Suppressor macrophage treated with lipopolysaccharide for 4 hours (primary cell): ENCODE results near the gene RIMS1.

ENCODE experiments used
- DNase-seq: peaks from one replicate; pipeline ENCODE4 v3.0.0-alpha.2; 2020

RIMS1 gene

GRCh38 chr6:72102561-72102960 lies 216.2 kb downstream of the RIMS1 start:
- DNase-seq, result no peak

GRCh38 chr6:72111611-72112010 lies 225.3 kb downstream of the RIMS1 start:
- no peak for DNase-seq

GRCh38 chr6:72130327-72130726 lies 244.0 kb downstream of the RIMS1 start:
- DNase-seq, result no peak

GRCh38 chr6:72132427-72132826 lies 246.1 kb downstream of the RIMS1 start:
- DNase-seq, result no peak

GRCh38 chr6:72132851-72133250 lies 246.5 kb downstream of the RIMS1 start:
- no peak for DNase-seq

- no peak for DNase-seq
Observed at GRCh38 chr6:72133324-72133723, 247.0 kb downstream of the RIMS1 start.

- DNase-seq, result no peak
Observed at GRCh38 chr6:72140795-72141194, 254.4 kb downstream of the RIMS1 start.

GRCh38 chr6:72149715-72150114 lies 263.4 kb downstream of the RIMS1 start:
- no peak for DNase-seq

GRCh38 chr6:72151742-72152141 lies 265.4 kb downstream of the RIMS1 start:
- no peak for DNase-seq

- no peak for DNase-seq
Observed at GRCh38 chr6:72175916-72176315, 289.6 kb downstream of the RIMS1 start.

GRCh38 chr6:72182337-72183246 lies 296.2 kb downstream of the RIMS1 start:
- DNase-seq, result no peak

GRCh38 chr6:72203983-72204382 lies 317.6 kb downstream of the RIMS1 start:
- DNase-seq, result no peak

- DNase-seq, result no peak
Observed at GRCh38 chr6:72205500-72205899, 319.1 kb downstream of the RIMS1 start.

- no peak for DNase-seq
Observed at GRCh38 chr6:72206606-72207005, 320.3 kb downstream of the RIMS1 start.

- no peak for DNase-seq
Observed at GRCh38 chr6:72212686-72213085, 326.3 kb downstream of the RIMS1 start.

- DNase-seq, result no peak
Observed at GRCh38 chr6:72213654-72214053, 327.3 kb downstream of the RIMS1 start.

GRCh38 chr6:72216222-72217068 lies 330.1 kb downstream of the RIMS1 start:
- no peak for DNase-seq

GRCh38 chr6:72217626-72218025 lies 331.3 kb downstream of the RIMS1 start:
- no peak for DNase-seq

- DNase-seq, result no peak
Observed at GRCh38 chr6:72218125-72218524, 331.8 kb downstream of the RIMS1 start.

GRCh38 chr6:72219536-72219935 lies 333.2 kb downstream of the RIMS1 start:
- no peak for DNase-seq

- no peak for DNase-seq
Observed at GRCh38 chr6:72238021-72238420, 351.7 kb downstream of the RIMS1 start.

GRCh38 chr6:72238900-72239299 lies 352.6 kb downstream of the RIMS1 start:
- no peak for DNase-seq

GRCh38 chr6:72245565-72245964 lies 359.2 kb downstream of the RIMS1 start:
- no peak for DNase-seq

GRCh38 chr6:72246926-72247325 lies 360.6 kb downstream of the RIMS1 start:
- no peak for DNase-seq
